HepG2 (cell line): ENCODE results near the gene MGAT5. TPM values are rescaled to one million over a fixed set of nuclear protein-coding genes. Genes with fewer than 3 reads are reported as not detected.

Source experiments
- ARNT2 ChIP-seq: sonication (generic); formaldehyde crosslinking; IDR thresholded peaks from 2 replicates; pipeline ENCODE4 v1.8.0; 2022; ENCODE audit warnings: mild to moderate bottlenecking, low read depth, missing genetic modification reagents, moderate library complexity
- CAMTA2 ChIP-seq: sonication (generic); formaldehyde crosslinking; IDR thresholded peaks from 2 replicates; pipeline ENCODE4 v1.4.0; 2020; ENCODE audit warnings: mild to moderate bottlenecking, missing genetic modification reagents, borderline replicate concordance
- HCFC1 ChIP-seq: fragments of 150-350 bp; IDR thresholded peaks from 2 replicates; pipeline ENCODE4 v1.6.1; 2014; ENCODE audit warnings: low read depth, low read length
- HHEX ChIP-seq: IDR thresholded peaks from 2 replicates; pipeline ENCODE4 v1.6.1; 2016; ENCODE audit warnings: control low read depth
- HNF4A ChIP-seq: sonication (generic); formaldehyde crosslinking; IDR thresholded peaks from 2 replicates; pipeline ENCODE4 v1.4.0; 2020; ENCODE audit warnings: missing genetic modification reagents
- KLF6 ChIP-seq: IDR thresholded peaks from 2 replicates; pipeline ENCODE4 v1.8.0; 2016; ENCODE audit warnings: missing biosample characterization, missing genetic modification reagents
- MAFF ChIP-seq: IDR thresholded peaks from 2 replicates; pipeline ENCODE4 v1.6.1; 2011; ENCODE audit warnings: low read depth, low read length, improper control_type of control experiment
- MTA3 ChIP-seq: sonication (generic); formaldehyde crosslinking; IDR thresholded peaks from 2 replicates; pipeline ENCODE4 v1.4.0; 2020; ENCODE audit warnings: missing genetic modification reagents
- MXD4 ChIP-seq: IDR thresholded peaks from 2 replicates; pipeline ENCODE4 v1.6.1; 2016; ENCODE audit warnings: mild to moderate bottlenecking, missing biosample characterization, missing genetic modification reagents
- NFYC ChIP-seq: IDR thresholded peaks from 2 replicates; pipeline ENCODE4 v1.6.1; 2016; ENCODE audit warnings: missing genetic modification reagents, missing compliant biosample characterization
- SIX1 ChIP-seq: sonication (generic); formaldehyde crosslinking; IDR thresholded peaks from 2 replicates; pipeline ENCODE4 v1.4.0; 2020; ENCODE audit warnings: missing genetic modification reagents, borderline replicate concordance
- SP1 ChIP-seq, 2 experiments: fragments of 450-650 bp in 1 of 2; sonication (generic) in 1 of 2; formaldehyde crosslinking in 1 of 2; IDR thresholded peaks; 2 replicates each; pipeline versions ENCODE4 v1.4.0 to v1.6.1; 2016 to 2020; ENCODE audit warnings: missing genetic modification reagents in 1 of 2
- SRSF4 ChIP-seq: fragments of 200-400 bp; formaldehyde crosslinking; IDR thresholded peaks from one replicate; pipeline ENCODE4 v1.6.1; 2018; ENCODE audit warnings: mild to moderate bottlenecking, low read depth, low read length, moderate library complexity; ENCODE audit not compliant: poor library complexity, severe bottlenecking
- YY1 ChIP-seq: IDR thresholded peaks from 2 replicates; pipeline ENCODE4 v1.6.1; 2011; ENCODE audit warnings: low read length, low read depth, moderate library complexity, mild to moderate bottlenecking; ENCODE audit not compliant: insufficient read depth, insufficient replicate concordance
- ZBTB38 ChIP-seq: sonication (generic); formaldehyde crosslinking; IDR thresholded peaks from 2 replicates; pipeline ENCODE4 v1.5.1; 2020; ENCODE audit warnings: mild to moderate bottlenecking, missing genetic modification reagents
- ZFP90 ChIP-seq: sonication (generic); formaldehyde crosslinking; IDR thresholded peaks from 2 replicates; pipeline ENCODE4 v1.8.0; 2022; ENCODE audit warnings: missing genetic modification reagents, mild to moderate bottlenecking, inconsistent platforms, borderline replicate concordance
- ZKSCAN1 ChIP-seq: fragments of 150-350 bp; IDR thresholded peaks from 2 replicates; pipeline ENCODE4 v1.6.1; 2014; ENCODE audit warnings: low read length
- ZNF10 ChIP-seq: sonication (generic); formaldehyde crosslinking; IDR thresholded peaks from 2 replicates; pipeline ENCODE4 v1.4.0; 2020; ENCODE audit warnings: mild to moderate bottlenecking, low read depth, missing genetic modification reagents, borderline replicate concordance
- ZNF230 ChIP-seq: sonication (generic); formaldehyde crosslinking; IDR thresholded peaks from 2 replicates; pipeline ENCODE4 v1.4.0; 2020; ENCODE audit warnings: mild to moderate bottlenecking, missing genetic modification reagents
- ZNF44 ChIP-seq: sonication (generic); formaldehyde crosslinking; IDR thresholded peaks from 2 replicates; pipeline ENCODE4 v1.5.1; 2020; ENCODE audit warnings: mild to moderate bottlenecking, missing genetic modification reagents
- ZNF607 ChIP-seq: sonication (generic); formaldehyde crosslinking; IDR thresholded peaks from 2 replicates; pipeline ENCODE4 v1.5.1; 2020; ENCODE audit warnings: missing genetic modification reagents, mild to moderate bottlenecking, borderline replicate concordance
- ZNF619 ChIP-seq: sonication (generic); formaldehyde crosslinking; IDR thresholded peaks from 2 replicates; pipeline ENCODE4 v1.4.0; 2020; ENCODE audit warnings: mild to moderate bottlenecking, missing genetic modification reagents
- ZNF724P ChIP-seq: sonication (generic); formaldehyde crosslinking; IDR thresholded peaks from 2 replicates; pipeline ENCODE4 v1.8.0; 2022; ENCODE audit warnings: missing genetic modification reagents, borderline replicate concordance
- ZNF75D ChIP-seq: sonication (generic); formaldehyde crosslinking; IDR thresholded peaks from 2 replicates; pipeline ENCODE4 v1.8.1; 2023; ENCODE audit warnings: missing genetic modification reagents, mild to moderate bottlenecking, borderline replicate concordance
- ZNF816 ChIP-seq: sonication (generic); formaldehyde crosslinking; IDR thresholded peaks from 2 replicates; pipeline ENCODE4 v1.8.0; 2022; ENCODE audit warnings: missing genetic modification reagents, mild to moderate bottlenecking, borderline replicate concordance
- polyA plus RNA-seq, 8 experiments: library from polyadenylated mRNA; depleted of rRNA in 3 of 8; stranded (reverse) in 7 of 8; unstranded in 1 of 8; fragments of >200 nt; fragmentation: Illumina TruSeq in 4 of 8; extraction: Trizol in 4 of 8; gene quantifications; 2 replicates each; pipeline versions ENCODE4 v1.2.1 to v1.2.3, GENCODE V29; 2011 to 2016; ENCODE audit warnings: low read depth in 4 of 8, missing spikeins in 1 of 8, mixed read lengths in 1 of 8; ENCODE audit not compliant: insufficient read depth in 1 of 8
- total RNA-seq, 5 experiments: library from RNA; depleted of rRNA; stranded (reverse); fragments of >200 nt; fragmentation: Illumina TruSeq; extraction: Trizol; gene quantifications; 2 replicates each; pipeline ENCODE4 v1.2.3, GENCODE V29; 2016; ENCODE audit warnings: low read depth in 1 of 5
- TF ChIP-seq, protein P1 (sequence below): sonication (generic); formaldehyde crosslinking; IDR thresholded peaks from 2 replicates; pipeline ENCODE4 v1.5.0; 2020; ENCODE audit warnings: mild to moderate bottlenecking, low read depth, missing genetic modification reagents, borderline replicate concordance
- TF ChIP-seq, protein P2 (sequence below): sonication (generic); formaldehyde crosslinking; IDR thresholded peaks from 2 replicates; pipeline ENCODE4 v1.4.0; 2020; ENCODE audit warnings: mild to moderate bottlenecking, missing genetic modification reagents, borderline replicate concordance
- TF ChIP-seq, protein P3 (sequence below): sonication (generic); formaldehyde crosslinking; IDR thresholded peaks from 2 replicates; pipeline ENCODE4 v1.5.0; 2020; ENCODE audit warnings: mild to moderate bottlenecking, missing genetic modification reagents

Gene MGAT5
- total and polyA plus RNA-seq, 2 of the 13 experiments (the other 11 are each of a cell fraction or from before 2014, with no cell fraction given), result 33.1 to 60.2 TPM

DNA sequence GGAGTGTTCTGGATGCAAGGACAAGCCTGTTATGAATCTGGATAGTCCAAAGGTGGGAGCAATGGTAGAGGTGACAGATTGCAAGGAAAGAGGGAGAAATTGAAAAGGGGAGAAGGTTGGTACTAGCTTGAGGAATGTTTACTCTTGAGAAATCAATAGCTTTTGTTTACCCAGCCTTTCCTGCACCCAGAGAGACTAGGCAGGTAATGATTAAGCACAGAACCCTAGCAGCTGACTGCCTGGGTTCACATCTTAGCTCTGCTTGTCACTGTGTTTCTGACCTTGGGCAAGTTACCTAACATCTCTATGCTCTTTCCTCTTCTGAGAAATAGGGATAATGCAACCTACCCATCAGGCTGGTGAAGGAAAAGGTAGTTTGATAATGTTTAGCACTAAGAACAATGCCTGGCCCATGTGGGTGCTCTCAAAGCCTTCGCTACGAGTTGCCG is 178.6 kb downstream of the MGAT5 start (continued):
- TF ChIP-seq, protein P1, sequence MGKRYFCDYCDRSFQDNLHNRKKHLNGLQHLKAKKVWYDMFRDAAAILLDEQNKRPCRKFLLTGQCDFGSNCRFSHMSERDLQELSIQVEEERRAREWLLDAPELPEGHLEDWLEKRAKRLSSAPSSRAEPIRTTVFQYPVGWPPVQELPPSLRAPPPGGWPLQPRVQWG, result no peak
- TF ChIP-seq HCFC1, result no peak
- TF ChIP-seq ZNF10, result no peak
- peak; percentile 65; the same call in 1 of the 2 replicates for TF ChIP-seq ZFP90 (CRISPR knock-in tag)
- TF ChIP-seq ZNF724P (CRISPR knock-in tag), result peak; percentile 69; the same call in 1 of the 2 replicates
- TF ChIP-seq ARNT2 (CRISPR knock-in tag), result no peak
- no peak for TF ChIP-seq ZNF607
- TF ChIP-seq KLF6, result peak; percentile 64; the same call in 1 of the 2 replicates
- TF ChIP-seq MAFF, result no peak
- peak; percentile 49 for TF ChIP-seq HHEX (CRISPR knock-in tag)
- TF ChIP-seq, protein P2, sequence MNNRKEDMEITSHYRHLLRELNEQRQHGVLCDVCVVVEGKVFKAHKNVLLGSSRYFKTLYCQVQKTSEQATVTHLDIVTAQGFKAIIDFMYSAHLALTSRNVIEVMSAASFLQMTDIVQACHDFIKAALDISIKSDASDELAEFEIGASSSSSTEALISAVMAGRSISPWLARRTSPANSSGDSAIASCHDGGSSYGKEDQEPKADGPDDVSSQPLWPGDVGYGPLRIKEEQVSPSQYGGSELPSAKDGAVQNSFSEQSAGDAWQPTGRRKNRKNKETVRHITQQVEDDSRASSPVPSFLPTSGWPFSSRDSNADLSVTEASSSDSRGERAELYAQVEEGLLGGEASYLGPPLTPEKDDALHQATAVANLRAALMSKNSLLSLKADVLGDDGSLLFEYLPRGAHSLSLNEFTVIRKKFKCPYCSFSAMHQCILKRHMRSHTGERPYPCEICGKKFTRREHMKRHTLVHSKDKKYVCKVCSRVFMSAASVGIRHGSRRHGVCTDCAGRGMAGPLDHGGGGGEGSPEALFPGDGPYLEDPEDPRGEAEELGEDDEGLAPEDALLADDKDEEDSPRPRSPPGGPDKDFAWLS (CRISPR knock-in tag), result no peak
- TF ChIP-seq ZNF230 (CRISPR knock-in tag), result no peak
- TF ChIP-seq ZNF816 (CRISPR knock-in tag), result peak; percentile 47; the same call in 1 of the 2 replicates
- TF ChIP-seq YY1, result no peak
- TF ChIP-seq ZNF75D (CRISPR knock-in tag), result no peak
- 0 out of 2 replicates have a peak, but pooled peaks have one; percentile 25 for TF ChIP-seq NFYC (CRISPR knock-in tag)
- no peak for TF ChIP-seq SP1 (IDR thresholded peaks at IDR 0.05)
- TF ChIP-seq SP1 (CRISPR knock-in tag; IDR thresholded peaks at IDR 0.05), result no peak
- peak; percentile 89 for TF ChIP-seq HNF4A (CRISPR knock-in tag)
- TF ChIP-seq MXD4, result peak; percentile 82; the same call in 1 of the 2 replicates
- TF ChIP-seq ZBTB38 (CRISPR knock-in tag), result 0 out of 2 replicates have a peak, but pooled peaks have one; percentile 17
- TF ChIP-seq MTA3 (CRISPR knock-in tag), result no peak
- TF ChIP-seq, protein P3, sequence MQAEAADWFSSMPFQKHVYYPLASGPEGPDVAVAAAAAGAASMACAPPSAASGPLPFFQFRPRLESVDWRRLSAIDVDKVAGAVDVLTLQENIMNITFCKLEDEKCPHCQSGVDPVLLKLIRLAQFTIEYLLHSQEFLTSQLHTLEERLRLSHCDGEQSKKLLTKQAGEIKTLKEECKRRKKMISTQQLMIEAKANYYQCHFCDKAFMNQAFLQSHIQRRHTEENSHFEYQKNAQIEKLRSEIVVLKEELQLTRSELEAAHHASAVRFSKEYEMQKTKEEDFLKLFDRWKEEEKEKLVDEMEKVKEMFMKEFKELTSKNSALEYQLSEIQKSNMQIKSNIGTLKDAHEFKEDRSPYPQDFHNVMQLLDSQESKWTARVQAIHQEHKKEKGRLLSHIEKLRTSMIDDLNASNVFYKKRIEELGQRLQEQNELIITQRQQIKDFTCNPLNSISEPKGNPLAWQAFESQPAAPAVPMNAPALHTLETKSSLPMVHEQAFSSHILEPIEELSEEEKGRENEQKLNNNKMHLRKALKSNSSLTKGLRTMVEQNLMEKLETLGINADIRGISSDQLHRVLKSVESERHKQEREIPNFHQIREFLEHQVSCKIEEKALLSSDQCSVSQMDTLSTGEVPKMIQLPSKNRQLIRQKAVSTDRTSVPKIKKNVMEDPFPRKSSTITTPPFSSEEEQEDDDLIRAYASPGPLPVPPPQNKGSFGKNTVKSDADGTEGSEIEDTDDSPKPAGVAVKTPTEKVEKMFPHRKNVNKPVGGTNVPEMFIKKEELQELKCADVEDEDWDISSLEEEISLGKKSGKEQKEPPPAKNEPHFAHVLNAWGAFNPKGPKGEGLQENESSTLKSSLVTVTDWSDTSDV (CRISPR knock-in tag), result no peak
- TF ChIP-seq ZKSCAN1, result no peak
- no peak for TF ChIP-seq ZNF44
- no peak for TF ChIP-seq SRSF4
- TF ChIP-seq ZNF619 (CRISPR knock-in tag), result no peak
- TF ChIP-seq CAMTA2 (CRISPR knock-in tag), result no peak
- peak; percentile 84 for TF ChIP-seq SIX1 (CRISPR knock-in tag)
